ENCODE measurements around the gene CFAP97D1. TPM values are rescaled to one million over a fixed set of nuclear protein-coding genes. Genes with fewer than 3 reads are reported as not detected.

The CFAP97D1 gene
- total RNA-seq, 3 donors from 2014 or later (not counting 1 experiment from before 2014, with no cell fraction given): not detected

DNA sequence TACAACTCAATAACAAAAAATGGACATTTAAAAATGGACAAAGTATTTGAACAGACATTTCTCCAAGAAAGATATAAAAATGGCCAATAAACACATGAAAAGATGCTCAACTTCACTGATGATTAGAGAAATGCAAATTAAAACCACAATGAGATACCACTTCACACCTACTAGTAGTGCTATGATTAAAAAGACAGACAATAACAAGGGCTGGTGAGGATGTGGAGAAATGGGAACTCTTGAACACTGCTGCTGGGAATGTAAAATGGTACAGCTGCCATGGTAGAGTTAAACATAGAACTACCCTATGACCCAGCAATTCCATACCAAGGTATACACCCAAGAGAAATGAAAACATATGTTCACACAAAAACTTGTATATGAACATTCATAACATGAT, 24.9 kb downstream of the CFAP97D1 start:
- Histone ChIP-seq H3K27ac (ENCODE audit: low read length) (no peak overlapping the region), H3K4me1 (ENCODE audit: control insufficient read depth, insufficient read depth, low read length) (no peaks in the 10 kb centered on the region), H3K36me3 (ENCODE audit: control insufficient read depth, insufficient read depth, low read length) (no peaks in the 10 kb centered on the region), H3K9me3 (ENCODE audit: control insufficient read depth, insufficient read depth, low read length) (no peaks in the 10 kb centered on the region), H3K4me3 (ENCODE audit: low read length) (no peak overlapping the region), H3K27me3 (ENCODE audit: control insufficient read depth, insufficient read depth, low read length) (no peaks in the 10 kb centered on the region)
- H3K27ac Mint-ChIP-seq: no peak overlapping the region
- no peaks in the 10 kb centered on the region for H3K36me3 Mint-ChIP-seq
- no peaks in the 10 kb centered on the region for H3K9me3 Mint-ChIP-seq
- no peak overlapping the region for H3K4me3 Mint-ChIP-seq
- TF ChIP-seq, protein P1, sequence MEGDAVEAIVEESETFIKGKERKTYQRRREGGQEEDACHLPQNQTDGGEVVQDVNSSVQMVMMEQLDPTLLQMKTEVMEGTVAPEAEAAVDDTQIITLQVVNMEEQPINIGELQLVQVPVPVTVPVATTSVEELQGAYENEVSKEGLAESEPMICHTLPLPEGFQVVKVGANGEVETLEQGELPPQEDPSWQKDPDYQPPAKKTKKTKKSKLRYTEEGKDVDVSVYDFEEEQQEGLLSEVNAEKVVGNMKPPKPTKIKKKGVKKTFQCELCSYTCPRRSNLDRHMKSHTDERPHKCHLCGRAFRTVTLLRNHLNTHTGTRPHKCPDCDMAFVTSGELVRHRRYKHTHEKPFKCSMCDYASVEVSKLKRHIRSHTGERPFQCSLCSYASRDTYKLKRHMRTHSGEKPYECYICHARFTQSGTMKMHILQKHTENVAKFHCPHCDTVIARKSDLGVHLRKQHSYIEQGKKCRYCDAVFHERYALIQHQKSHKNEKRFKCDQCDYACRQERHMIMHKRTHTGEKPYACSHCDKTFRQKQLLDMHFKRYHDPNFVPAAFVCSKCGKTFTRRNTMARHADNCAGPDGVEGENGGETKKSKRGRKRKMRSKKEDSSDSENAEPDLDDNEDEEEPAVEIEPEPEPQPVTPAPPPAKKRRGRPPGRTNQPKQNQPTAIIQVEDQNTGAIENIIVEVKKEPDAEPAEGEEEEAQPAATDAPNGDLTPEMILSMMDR (IDR thresholded peaks at IDR 0.05): no peak
- peaks cover 16 to 39% of the 10 kb centered on the region in 2 donors for H3K27me3 Mint-ChIP-seq (ENCODE audit: low read depth in 2 of 2)
- H3K4me1 Mint-ChIP-seq: no peaks in the 10 kb centered on the region
- DNase-seq (no peak), ATAC-seq (no peak)
- intact Hi-C loops (cut with micrococcal nuclease): no loop called here

DNA sequence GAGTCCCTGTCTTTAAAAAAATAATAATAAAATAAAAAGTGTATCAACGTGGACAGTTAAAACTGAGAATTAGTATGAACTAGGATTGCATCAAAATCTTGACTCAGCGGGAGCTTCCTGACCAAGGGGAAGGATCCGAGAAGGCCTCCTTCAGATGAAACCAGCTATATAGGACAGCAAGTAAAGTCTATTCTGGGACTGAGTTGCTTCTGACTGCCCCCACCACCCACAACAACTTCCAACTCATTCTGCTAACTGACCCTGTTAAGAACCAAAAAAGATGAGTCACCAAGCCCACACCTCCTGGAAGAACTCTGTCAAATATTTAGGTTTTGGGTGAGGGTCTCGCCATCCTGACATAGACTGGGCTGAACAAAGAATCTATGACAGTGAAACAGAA, 27.8 kb downstream of the CFAP97D1 start:
- no peaks in the 10 kb centered on the region for H3K9me3 ChIP-seq (ENCODE audit: control insufficient read depth, insufficient read depth, low read length)
- no peaks in the 10 kb centered on the region for H3K27me3 ChIP-seq (ENCODE audit: control insufficient read depth, insufficient read depth, low read length)
- 85% methylated on average over 4 of the region's 4 CpGs for WGBS (ENCODE audit: insufficient coverage)
- H3K36me3 ChIP-seq (ENCODE audit: control insufficient read depth, insufficient read depth, low read length): no peaks in the 10 kb centered on the region
- Mint-ChIP-seq H3K9me3 (no peaks in the 10 kb centered on the region), H3K4me3 (no peak overlapping the region), H3K36me3 (no peaks in the 10 kb centered on the region), H3K27ac (no peak overlapping the region), H3K4me1 (no peaks in the 10 kb centered on the region), H3K27me3 (ENCODE audit: low read depth in 2 of 2) (peaks cover 6 to 44% of the 10 kb centered on the region in 2 donors)
- H3K4me3 ChIP-seq (ENCODE audit: low read length): no peak overlapping the region
- ATAC-seq (no peak), DNase-seq (no peak)
- H3K27ac ChIP-seq (ENCODE audit: low read length): no peak overlapping the region
- H3K4me1 ChIP-seq (ENCODE audit: control insufficient read depth, insufficient read depth, low read length): no peaks in the 10 kb centered on the region
- TF ChIP-seq, protein P1 (IDR thresholded peaks at IDR 0.05): no peak
- intact Hi-C loops (cut with micrococcal nuclease): no loop called here

DNA sequence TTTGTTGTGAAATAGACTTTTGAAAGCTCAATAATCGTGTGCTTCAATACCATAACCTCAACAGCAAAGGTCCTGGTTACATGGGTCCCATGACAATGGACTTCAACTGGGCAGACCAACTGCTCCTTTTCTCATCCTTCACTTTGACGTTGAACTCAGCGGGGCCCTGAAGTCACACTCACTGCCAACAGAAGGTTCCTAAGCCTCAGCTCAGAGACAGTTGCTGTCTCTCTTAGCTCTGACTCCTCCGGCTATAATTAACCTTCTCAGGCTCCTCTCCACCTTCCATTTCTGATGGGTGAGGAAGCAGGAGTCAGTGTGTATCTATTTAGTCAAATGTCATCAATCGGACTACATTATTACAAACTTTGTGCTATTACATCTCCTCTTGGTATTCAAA, 28.9 kb downstream of the CFAP97D1 start:
- 97% methylated on average over 4 of the region's 5 CpGs for WGBS (ENCODE audit: insufficient coverage)
- Mint-ChIP-seq H3K4me1 (no peaks in the 10 kb centered on the region), H3K27me3 (ENCODE audit: low read depth in 2 of 2) (peaks cover 4 to 44% of the 10 kb centered on the region in 2 donors), H3K4me3 (no peak overlapping the region), H3K9me3 (no peaks in the 10 kb centered on the region), H3K27ac (no peak overlapping the region), H3K36me3 (no peaks in the 10 kb centered on the region)
- TF ChIP-seq, protein P1 (IDR thresholded peaks at IDR 0.05): no peak
- no peak for ATAC-seq
- intact Hi-C loops (cut with micrococcal nuclease): no loop called here
- no peak overlapping the region for H3K4me3 ChIP-seq (ENCODE audit: low read length)
- H3K4me1 ChIP-seq (ENCODE audit: control insufficient read depth, insufficient read depth, low read length): no peaks in the 10 kb centered on the region
- no peak for DNase-seq
- H3K27me3 ChIP-seq (ENCODE audit: control insufficient read depth, insufficient read depth, low read length): no peaks in the 10 kb centered on the region
- H3K36me3 ChIP-seq (ENCODE audit: control insufficient read depth, insufficient read depth, low read length): no peaks in the 10 kb centered on the region
- H3K27ac ChIP-seq (ENCODE audit: low read length): no peak overlapping the region
- H3K9me3 ChIP-seq (ENCODE audit: control insufficient read depth, insufficient read depth, low read length): no peaks in the 10 kb centered on the region

DNA sequence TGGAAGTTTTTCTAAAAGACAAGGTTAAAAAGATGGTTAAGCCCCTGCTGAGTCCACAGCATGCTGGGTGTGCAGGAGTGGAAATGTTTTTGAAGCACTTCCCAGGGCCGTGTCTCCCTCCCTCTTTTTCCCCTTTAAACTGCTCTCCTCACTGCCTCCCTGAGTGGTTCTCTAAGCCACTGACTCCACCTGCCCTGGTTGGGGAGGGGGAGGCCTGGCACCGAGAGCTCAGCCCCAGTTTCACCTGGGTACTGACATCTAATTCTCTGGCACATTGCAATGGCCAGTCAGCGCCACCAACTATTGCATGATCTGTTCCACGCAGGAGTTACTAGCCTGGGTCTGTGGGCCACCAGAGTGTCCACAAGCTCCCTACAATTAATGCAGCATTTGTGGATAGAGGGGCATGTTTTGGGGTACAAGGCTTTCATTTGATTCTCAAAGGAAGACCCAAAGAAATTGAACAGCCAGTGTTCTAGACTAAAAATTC, 30.0 kb downstream of the CFAP97D1 start:
- WGBS (ENCODE audit: insufficient coverage): 86% methylated on average over 4 of the region's 4 CpGs
- H3K4me1 ChIP-seq (ENCODE audit: control insufficient read depth, insufficient read depth, low read length): no peaks in the 10 kb centered on the region
- Mint-ChIP-seq H3K4me3 (no peak overlapping the region), H3K9me3 (no peaks in the 10 kb centered on the region), H3K27ac (no peak overlapping the region), H3K4me1 (no peaks in the 10 kb centered on the region), H3K27me3 (ENCODE audit: low read depth in 2 of 2) (peaks cover under 1 to 33% of the 10 kb centered on the region in 2 donors), H3K36me3 (no peaks in the 10 kb centered on the region)
- no peaks in the 10 kb centered on the region for H3K36me3 ChIP-seq (ENCODE audit: control insufficient read depth, insufficient read depth, low read length)
- no peak for ATAC-seq
- no peaks in the 10 kb centered on the region for H3K9me3 ChIP-seq (ENCODE audit: control insufficient read depth, insufficient read depth, low read length)
- DNase-seq: no peak
- H3K27me3 ChIP-seq (ENCODE audit: control insufficient read depth, insufficient read depth, low read length): no peaks in the 10 kb centered on the region
- H3K4me3 ChIP-seq (ENCODE audit: low read length): no peak overlapping the region
- no peak overlapping the region for H3K27ac ChIP-seq (ENCODE audit: low read length)
- intact Hi-C loops (cut with micrococcal nuclease): no loop called here
- TF ChIP-seq, protein P1 (IDR thresholded peaks at IDR 0.05): no peak
